Stimulated activated CD8-positive, alpha-beta memory T cell treated with anti-CD3 and anti-CD28 coated beads, Interleukin-2, amount 100 ng/mL, for 48 hours (primary cell): Measurements from ENCODE around the gene PYURF.

Source experiments
- DNase-seq, 2 donors: peaks; one replicate each; pipeline ENCODE4 v3.0.0-alpha.2; 2020; ENCODE audit warnings: low read depth in 2 of 2

Gene PYURF

DNA sequence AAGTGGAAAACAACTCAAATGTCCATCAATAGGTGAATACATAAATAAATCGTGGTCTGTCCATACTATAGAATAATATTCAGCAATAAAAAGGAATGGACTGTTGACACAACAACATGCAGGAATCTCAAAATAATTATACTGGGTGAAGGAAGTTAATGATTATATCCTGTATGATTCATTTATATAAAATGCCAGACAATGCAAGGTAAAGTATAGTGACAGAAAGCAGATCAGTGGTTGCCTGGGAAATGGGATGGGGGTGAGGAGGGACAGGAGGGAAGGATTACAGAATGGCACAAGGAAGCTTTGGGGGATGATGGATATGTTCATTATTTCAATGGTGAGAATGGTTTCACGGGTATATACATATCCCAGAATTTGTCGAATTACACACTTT is 12.3 kb downstream of the PYURF start:
- no peak for DNase-seq

DNA sequence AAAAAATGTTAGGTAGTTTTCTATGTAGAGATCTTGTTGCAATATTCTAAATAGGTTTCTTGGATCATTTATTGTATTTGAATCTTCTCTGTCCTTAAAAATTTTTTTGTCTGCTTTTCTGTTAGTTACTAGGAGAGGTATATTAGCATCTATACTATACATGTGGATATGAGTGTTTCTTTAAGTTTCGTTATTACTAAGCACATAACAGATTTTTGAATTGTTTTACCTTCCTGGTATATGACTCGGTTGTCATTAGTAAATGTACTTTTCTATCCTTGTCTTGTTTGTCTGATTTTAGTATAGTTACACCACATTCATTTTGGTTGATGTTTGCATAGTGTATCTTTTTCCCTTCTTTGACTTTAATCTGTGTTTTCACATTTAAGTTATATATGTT is 20.2 kb downstream of the PYURF start:
- no peak for DNase-seq

DNA sequence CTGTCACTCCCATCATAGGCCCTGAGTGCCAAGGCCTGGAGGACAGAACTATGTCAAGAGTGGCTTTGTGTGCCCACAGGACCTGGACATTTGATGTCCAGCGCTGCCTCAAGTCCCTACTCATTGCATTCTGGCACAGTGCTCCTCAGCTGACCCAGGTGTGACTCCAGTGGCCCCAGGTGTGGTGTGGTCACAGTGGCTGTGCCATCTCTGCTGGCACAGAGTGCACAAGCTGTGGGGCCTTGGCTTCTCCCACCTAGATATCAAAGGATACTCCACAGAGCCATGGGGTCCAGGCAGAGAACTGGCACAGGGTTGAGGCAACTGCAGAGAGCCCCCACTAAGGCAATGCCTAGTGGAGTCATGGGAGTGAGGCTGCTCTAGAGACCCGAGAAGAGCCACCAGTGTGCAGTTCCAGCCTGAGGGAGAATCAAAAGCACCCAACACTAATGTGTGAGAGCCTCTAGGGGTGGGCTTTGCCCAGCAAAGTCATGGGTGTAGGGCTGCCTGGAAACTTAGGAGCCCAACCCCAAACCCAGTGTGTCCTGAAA is 25.6 kb downstream of the PYURF start:
- no peak for DNase-seq

DNA sequence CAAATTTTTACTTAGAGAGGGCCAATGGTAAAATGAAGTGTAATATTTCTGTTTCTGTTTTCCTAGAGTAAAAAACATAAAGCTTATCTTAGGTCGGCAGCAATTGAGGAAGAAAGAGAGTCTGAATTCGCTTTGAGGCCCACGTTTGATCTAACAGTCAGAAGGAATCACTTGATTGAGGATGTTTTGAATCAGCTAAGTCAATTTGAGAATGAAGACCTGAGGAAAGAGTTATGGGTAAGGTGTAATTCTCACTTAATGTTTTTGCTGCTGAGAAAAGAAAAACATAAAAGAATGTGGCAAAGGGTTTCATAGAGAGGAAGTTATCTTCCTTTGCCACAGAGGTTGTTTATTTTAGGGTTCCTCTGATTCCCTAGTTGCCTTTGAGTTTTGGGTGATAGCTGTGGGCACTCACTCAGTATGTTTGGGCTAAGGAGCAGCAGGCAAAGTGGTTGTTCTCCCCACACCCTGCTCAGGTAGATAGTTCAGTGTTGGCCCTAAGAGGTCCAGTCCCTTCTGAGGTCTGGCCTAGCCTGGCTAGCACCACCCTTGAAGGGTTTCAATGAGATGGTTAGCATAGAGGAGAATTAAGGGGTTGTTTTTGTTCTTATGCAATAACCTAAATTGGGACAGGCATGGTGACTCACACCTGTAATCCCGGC is 34.3 kb downstream of the PYURF start:
- no peak for DNase-seq

DNA sequence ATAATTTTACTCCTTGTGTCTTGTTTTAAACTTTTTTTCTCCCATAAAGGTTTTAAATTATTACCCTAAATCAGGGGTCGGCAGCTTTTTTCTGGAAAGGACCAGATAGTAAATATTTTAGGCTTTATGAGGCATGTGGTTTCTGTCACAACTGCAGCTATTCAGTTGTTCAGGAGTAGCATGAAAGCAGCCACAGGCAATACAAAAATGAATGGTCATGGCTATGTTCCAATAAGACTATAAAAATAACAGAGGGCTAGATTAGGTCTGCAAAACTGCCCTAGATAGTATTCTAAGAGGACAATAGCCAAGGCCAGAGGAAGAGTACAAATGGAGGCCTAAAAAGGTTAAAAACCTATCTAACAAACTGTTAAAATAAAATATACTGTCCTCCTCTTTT is 42.0 kb downstream of the PYURF start:
- DNase-seq = no peak

DNA sequence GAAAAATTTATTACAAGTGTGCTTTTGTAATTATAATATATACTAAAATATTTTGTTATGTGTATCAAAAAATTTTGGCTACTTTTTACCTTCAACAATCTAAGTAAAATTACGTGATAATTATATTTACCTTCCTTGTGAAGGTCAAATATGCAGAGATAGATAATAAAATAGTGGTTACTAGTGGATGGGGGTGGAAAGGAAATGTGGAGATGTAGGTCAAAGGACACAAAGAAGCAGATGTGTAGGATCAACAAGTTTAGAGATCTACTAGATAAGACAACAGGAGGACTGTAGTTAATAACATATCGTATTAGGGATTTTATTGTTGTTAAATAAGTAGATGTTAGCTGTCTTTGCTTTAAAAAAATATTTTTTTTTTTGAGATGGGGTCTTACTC is 45.3 kb downstream of the PYURF start:
- DNase-seq = no peak

DNA sequence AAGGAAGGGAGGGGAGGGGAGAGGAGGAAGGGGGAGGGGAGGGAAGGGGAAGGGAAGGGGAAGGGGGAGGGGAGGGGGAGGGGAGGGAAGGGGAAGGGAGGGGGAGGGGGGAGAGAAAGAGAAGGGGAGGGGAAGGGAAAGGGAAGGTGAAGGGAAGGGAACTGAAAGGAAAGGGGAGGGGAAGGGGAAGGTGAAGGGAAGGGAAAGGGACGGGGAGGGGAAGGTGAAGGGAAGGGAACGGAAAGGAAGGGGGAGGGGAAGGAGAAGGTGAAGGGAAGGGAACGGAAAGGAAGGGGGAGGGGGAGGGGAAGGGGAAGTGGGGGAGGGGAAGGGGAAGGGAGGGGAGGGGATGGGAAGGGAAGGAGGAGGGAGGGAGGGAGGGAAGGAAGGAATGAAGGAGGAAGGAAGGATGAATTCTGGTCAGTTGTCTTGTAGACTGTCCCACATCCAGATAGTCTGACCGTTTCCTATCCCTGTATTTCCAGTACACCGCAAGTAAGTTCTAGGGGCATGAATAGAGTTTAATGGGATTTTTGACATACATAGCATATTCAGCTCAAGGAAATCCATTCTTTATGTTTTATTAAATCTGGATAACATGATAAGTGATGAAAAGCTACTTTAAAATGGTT is 46.2 kb downstream of the PYURF start:
- no peak for DNase-seq
